AML-193 (cell line): ENCODE measurements around the gene SLC16A3.
"Not testable (repeated sequence)": the region's sequence is repeated elsewhere in the genome, so short reads cannot be mapped to it uniquely, and the experiment has no call there.

Experiments
- DNase-seq, 2 experiments: peaks; one replicate each; lab custom pipeline; 2025; lab: John Stamatoyannopoulos, UW

Gene SLC16A3

GRCh38 chr17:82247182-82247823, 18.5 kb downstream of the SLC16A3 start:
- no peak for DNase-seq

- DNase-seq, result no peak
These were observed 19.2 kb downstream of the SLC16A3 start for GRCh38 chr17:82247856-82248671.

DNA sequence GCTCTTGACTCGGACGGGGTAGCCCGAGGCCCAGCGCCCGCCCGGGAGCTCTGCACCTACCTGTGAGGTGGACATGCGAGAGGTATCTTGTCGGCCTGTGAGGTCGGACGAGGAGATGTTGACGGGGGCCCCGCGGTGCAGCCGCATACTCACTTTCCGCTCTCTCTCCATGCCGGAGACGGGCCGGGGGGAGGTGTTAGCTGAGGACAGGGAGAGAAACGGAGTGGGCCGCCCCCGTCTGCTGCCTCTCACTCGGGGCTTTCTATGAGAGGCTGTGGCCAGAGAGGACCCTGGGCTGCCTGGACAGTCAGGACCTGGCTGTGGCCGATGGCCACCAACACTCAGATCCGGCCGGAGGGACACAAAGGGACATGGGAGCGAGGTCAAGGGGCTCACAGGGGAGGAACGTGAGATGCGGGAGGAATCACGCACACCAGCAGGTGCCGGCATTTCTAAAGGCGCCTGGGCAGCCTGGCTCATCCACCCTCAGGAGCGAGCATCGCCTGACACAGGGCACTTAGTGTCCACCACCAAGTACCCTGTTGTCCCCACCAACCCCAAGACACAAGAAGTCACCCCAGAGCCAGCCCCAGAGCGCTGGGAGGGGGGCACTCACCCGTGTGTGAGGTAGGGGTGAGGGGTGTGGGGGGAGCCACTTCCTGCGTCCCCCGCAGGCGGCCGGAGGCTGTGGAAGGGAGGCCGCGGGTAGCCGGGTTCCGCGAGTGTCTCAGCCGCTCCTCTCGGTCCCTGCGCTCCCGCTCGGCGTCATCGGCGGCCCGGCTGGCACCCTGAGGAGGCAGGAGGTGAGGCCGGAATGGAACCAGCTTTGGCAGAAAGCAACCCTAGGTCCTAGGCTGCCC, 20.2 kb downstream of the SLC16A3 start:
- no peak for DNase-seq

DNA sequence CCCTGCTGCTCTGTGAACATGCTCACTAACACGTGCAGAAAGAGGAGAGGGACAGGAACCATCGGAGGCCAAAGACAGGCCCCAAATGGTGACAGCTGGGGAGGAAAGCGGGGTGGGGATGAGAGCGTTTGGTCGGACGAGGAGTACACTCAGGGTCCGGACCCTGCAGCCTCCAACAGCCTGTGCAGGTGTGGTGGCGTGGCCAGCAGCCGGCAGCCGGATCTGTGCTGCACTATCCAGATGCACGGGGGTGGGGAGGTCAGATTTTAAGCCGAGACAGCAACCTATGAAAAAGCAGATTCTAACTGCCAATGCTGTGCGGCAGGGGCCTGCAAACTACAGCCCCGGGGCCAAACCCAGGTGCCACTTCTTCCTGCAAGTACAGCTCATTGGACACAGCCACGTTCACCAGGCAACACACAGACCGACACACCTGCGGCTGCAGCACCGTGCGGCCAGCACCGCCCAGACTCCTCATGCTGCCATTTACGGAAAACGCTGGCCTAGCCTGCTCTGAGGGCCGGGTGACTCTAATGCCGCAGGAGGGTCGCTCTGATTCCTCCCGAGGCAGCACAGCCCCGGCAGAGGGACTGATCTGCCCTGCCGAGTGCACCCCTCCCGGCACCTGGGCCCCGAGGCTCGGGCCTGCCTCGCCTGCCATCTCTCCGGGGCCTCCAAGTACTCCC, 21.2 kb downstream of the SLC16A3 start:
- DNase-seq, result no peak

DNA sequence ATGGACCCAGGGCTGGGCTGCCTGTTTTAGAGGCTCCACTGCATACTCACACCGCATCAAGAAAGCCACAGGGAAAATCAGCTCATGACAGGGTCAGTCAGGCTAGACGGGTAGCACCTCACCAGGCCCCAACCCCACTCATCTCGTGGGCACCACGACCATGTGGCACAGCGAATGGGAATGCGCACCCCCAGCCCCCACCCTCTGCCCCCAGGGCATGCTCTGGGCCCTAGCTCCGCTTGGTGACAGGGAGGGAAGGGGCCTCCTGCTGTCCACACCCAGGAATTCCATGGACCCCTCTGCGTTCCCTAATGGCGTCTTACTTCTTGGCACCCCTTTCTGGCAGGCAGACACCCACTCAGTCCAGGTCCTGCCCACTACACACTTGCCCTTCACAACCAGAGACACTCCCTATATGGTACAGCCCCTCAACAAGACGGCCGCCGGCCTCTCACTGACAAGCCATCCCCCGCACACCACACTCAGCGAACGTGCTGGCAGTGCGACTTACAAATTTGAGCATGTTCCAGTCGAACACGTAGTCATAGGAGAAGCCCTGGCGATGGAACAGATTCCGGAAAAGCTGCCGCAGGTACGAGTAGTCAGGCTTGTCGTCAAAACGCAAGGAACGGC, 22.1 kb downstream of the SLC16A3 start:
- DNase-seq, result no peak

DNA sequence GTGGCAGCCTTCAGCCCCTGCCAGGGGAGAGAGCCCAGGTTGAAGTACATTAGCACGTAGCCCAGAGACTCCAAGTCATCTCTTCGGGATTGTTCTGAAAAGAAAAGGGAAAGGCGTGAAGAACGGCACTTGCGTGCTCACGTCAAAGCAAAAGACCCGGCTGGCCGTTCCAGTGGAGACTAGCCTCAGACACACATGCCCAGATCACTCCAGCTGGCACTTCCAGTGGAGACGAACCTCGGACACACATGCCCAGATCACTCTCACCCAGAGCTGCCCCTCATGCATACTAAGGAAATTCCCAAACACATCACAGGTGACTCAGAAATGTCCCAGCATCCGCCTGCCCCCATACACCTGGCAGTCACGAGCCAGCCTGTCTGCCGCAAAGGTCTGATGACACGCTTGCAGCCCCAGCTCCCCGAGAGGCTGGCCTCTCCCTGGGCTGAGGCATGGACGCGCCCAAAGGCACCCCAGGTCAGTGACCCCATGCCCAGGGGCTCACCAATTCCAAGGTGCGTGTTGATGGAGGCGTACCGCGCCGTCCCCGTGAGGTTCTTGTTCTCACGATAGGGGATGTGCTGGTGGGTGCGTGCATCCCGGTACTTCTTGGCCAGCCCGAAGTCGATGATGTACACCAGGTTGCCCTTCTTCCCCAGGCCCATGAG, 23.8 kb downstream of the SLC16A3 start:
- DNase-seq, result no peak

DNA sequence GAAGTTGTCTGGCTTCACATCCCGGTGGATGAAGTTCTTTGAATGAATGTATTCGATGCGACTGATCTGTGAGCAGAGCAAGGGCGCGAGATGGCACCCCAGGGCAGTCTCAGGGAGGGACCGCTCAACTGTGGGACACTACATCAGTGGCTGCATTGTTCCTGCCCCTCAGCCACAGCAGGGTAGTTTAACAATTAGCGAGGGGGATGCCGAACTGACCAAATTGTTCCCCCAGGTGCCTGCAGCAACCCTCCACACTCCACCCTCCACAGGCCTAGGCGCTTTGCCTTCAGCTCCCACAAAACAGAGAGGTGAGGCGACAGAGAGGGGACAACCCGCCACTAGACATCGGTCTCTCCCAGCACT, 24.3 kb downstream of the SLC16A3 start:
- no peak for DNase-seq

GRCh38 chr17:82254096-82254495, 25.3 kb downstream of the SLC16A3 start:
- not testable (repeated sequence) for DNase-seq

DNA sequence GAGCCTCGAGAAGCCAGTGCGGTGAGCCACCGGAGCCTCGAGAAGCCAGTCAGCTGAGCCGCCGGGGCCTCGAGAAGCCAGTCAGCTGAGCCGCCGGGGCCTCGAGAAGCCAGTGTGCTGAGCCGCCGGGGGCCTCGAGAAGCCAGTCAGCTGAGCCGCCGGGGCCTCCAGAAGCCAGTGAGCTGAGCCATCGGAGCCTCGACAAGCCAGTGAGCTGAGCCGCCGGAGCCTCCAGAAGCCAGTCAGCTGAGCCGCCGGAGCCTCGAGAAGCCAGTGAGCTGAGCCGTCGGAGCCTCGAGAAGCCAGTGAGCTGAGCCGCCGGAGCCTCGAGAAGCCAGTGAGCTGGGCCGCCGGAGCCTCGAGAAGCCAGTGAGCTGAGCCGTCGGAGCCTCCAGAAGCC, 25.9 kb downstream of the SLC16A3 start:
- not testable (repeated sequence) for DNase-seq

DNA sequence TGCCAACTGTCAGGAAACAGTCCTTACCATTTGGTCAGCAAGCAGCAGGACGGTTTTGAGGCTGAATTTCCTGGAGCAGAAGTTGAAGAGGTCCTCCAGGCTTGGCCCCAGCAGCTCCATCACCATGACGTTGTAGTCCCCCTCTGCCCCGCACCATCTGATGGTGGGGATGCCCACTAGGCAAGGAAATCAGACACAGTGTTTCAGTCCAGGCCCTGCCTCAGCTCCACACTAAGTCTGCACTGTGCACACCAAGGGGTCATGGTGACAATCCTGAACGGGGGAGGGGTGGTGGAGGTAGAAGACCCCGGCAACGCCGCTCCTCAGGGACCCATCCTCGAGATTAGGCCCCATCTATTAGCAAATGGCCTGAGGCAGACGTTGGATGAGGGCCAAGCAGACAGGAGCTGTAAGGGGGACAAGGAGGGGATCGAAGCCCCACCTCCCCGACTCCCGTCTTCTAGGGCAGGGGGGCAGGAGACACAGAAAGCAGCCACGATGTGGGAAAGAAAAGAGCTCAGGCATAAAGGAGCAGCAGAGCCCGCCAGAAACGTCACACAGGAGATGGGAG, 26.6 kb downstream of the SLC16A3 start:
- no peak for DNase-seq

DNA sequence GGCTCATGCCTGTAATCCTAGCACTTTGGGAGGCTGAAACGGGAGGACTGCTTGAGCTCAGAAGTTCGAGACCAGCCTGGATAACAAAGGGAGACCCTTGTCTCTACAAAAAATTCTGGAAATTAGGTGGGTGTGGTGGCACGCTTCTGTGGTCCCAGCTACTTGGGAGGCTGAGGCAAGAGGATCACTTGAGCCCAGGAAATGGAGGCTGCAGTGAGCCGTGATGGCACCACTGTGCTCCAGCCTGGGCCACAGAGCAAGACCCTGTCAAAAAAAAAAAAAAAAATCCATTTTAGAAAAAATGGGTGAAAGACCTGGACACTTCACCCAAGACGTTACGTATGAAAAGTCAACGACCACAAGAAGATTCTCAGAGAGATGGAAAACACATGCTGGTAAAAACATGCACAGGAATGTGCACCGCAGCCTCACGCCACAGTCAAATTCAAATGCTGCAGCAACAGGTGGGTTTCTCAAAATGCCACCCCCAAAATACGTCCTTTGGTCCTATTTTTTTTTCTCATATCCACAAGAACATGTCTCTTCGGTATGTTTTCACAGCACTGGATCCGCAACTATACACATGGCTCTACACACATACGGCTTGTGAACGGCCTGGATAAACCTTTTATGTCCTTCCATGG, 27.5 kb downstream of the SLC16A3 start:
- DNase-seq, result no peak

DNA sequence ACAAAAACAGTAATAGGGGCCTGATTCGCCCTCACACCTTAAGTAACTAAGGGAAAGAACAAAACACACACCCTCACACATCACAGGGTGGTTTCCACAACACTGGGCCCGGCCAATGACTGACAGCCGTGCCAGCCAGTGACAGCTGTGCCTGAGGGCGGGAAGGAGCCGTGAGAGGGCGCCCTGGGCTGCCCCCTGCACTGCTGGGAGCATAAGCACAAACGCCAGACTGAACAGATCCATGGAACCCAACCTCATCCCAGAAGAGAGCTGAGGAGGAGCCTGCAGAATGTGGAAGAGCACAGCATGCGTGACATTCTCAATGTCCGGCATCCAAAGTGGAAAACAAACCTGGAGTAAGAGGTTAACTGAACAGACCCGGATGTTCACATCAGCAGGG, 28.6 kb downstream of the SLC16A3 start:
- DNase-seq, result no peak

GRCh38 chr17:82258555-82258954, 29.7 kb downstream of the SLC16A3 start:
- no peak for DNase-seq

DNA sequence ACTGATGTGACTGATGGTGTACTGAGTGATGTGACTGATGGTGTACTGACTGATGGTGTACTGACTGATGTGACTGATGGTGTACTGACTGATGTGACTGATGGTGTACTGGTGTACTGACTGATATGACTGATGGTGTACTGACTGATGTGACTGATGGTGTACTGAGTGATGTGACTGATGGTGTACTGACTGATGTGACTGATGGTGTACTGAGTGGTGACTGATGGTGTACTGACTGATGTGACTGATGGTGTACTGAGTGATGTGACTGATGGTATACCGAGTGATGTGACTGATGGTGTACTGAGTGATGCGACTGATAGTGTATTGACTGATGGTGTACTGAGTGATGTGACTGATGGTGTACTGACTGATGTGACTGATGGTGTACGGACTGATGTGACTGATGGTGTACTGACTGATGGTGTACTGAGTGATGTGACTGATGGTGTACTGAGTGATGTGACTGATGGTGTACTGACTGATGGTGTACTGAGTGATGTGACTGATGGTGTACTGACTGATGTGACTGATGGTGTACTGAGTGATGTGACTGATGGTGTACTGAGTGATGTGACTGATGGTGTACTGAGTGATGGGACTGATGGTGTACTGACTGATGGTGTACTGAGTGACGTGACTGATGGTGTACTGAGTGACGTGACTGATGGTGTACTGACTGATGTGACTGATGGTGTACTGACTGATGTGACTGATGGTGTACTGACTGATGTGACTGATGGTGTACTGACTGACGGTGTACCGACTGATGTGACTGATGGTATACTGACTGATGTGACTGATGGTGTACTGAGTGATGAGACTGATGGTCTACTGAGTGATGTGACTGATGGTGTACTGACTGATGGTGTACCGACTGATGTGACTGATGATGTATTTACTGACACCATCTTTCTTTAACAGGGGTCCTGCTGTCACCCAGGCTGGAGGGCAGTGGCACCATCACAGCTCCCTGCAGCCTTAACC, 31.4 kb downstream of the SLC16A3 start:
- not testable (repeated sequence) for DNase-seq

- no peak for DNase-seq
These were observed 33.5 kb downstream of the SLC16A3 start for GRCh38 chr17:82262344-82262743.

- no peak for DNase-seq
These were observed 34.8 kb downstream of the SLC16A3 start for GRCh38 chr17:82263641-82264040.

GRCh38 chr17:82266142-82266541, 37.3 kb downstream of the SLC16A3 start:
- no peak for DNase-seq

DNA sequence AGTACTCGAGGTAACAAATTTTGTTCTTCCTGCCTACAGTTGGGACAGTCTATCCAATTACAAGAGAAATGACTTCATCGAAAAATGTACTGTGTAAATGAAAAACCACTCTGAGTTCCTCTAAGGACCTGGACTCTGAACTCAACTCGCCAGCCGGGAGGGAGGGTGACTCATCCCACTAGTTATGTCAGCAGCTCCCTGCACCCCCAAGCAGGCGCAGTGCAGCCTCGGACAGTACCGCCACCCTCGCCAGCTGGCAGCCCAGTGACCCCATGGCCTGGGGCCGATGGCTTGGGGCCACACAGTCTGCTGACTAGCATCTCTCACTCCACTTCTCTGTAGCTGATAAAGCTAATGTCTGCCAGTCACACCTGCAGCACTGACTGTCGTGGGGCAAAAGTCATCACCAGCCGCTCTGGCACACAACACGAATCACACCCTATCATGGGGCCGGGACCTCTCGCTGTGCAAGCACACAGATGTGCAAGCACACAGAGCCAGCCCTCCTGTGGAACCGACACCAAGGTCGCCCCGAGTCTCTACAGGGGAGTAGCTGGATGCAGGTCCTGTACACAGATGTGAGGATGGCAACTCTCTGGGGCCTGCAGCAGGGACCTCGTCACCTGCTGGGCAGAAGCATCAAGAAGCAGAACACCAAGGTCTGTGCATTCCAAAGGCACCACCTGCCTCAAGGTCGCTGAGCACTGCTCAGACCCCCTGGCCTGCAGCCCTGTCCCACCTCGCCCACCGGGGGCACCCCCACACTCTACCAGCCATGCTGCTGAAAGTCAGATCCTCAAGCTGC, 38.9 kb downstream of the SLC16A3 start:
- peak; percentile 72 to 76 for DNase-seq
